GM19023 (cell line): ENCODE measurements around the gene F7.

Experiments used
- ATAC-seq: cut with Tn5 transposase; IDR thresholded peaks from one replicate; pipeline ENCODE4 v1.9.1; 2021; ENCODE audit warnings: mild to moderate bottlenecking, moderate library complexity; ENCODE audit not compliant: unreplicated experiment

Gene F7

GRCh38 chr13:113129921-113130750 lies 24.5 kb downstream of the F7 start:
- ATAC-seq, result no peak

- ATAC-seq, result no peak
Observed at GRCh38 chr13:113135281-113135760, 29.7 kb downstream of the F7 start.

GRCh38 chr13:113137691-113138298 lies 32.2 kb downstream of the F7 start:
- no peak for ATAC-seq

GRCh38 chr13:113138792-113139551 lies 33.4 kb downstream of the F7 start:
- ATAC-seq, result no peak

GRCh38 chr13:113139577-113139976 lies 34.0 kb downstream of the F7 start:
- no peak for ATAC-seq

GRCh38 chr13:113140677-113141600 lies 35.3 kb downstream of the F7 start:
- no peak for ATAC-seq

GRCh38 chr13:113141601-113141970 lies 36.0 kb downstream of the F7 start:
- ATAC-seq, result no peak

GRCh38 chr13:113142876-113143275 lies 37.3 kb downstream of the F7 start:
- ATAC-seq, result no peak

GRCh38 chr13:113143466-113144254 lies 38.1 kb downstream of the F7 start:
- no peak for ATAC-seq

GRCh38 chr13:113144255-113144629 lies 38.7 kb downstream of the F7 start:
- ATAC-seq, result no peak

GRCh38 chr13:113145496-113145895 lies 39.9 kb downstream of the F7 start:
- no peak for ATAC-seq

GRCh38 chr13:113145911-113146598 lies 40.5 kb downstream of the F7 start:
- ATAC-seq, result no peak

GRCh38 chr13:113146750-113147149 lies 41.2 kb downstream of the F7 start:
- no peak for ATAC-seq

- ATAC-seq, result no peak
Observed at GRCh38 chr13:113147206-113147605, 41.6 kb downstream of the F7 start.

GRCh38 chr13:113148407-113148806 lies 42.8 kb downstream of the F7 start:
- ATAC-seq, result no peak

GRCh38 chr13:113148940-113149503 lies 43.4 kb downstream of the F7 start:
- no peak for ATAC-seq

- no peak for ATAC-seq
Observed at GRCh38 chr13:113149711-113150549, 44.3 kb downstream of the F7 start.
